Left cardiac atrium (tissue), 4 donors: ENCODE results near the gene SHB. TPM values are rescaled to one million over a fixed set of nuclear protein-coding genes. Genes with fewer than 3 reads are reported as not detected.

Experiments used
- ATAC-seq, 2 donors: fragments of 200-7000 bp; cut with Tn5 transposase; one replicate each; pipeline ENCODE4 v1.9.1; 2020; ENCODE audit warnings: mild to moderate bottlenecking in 2 of 2, moderate library complexity in 2 of 2
- DNase-seq: peaks from one replicate; pipeline ENCODE4 v3.0.0-alpha.2; 2020
- intact Hi-C, 2 donors: fragments of 100-400 bp; cut with DNase I; formaldehyde crosslinking; loops; one replicate each; pipeline versions ENCODE4 v1.14.1 to v1.15.1; 2022 to 2023
- long read RNA-seq: library from polyadenylated mRNA; unstranded; transcript quantifications from one replicate; pipeline ENCODE4 v2.0.0, GENCODE V29; 2021
- total RNA-seq, 2 donors: library from RNA; stranded (reverse); fragmentation: NEBNext Ultra II Directional; extraction: Animal tissue kit (Norgen Biotek cat#: 25700); gene quantifications; one replicate each; pipeline ENCODE4 v1.2.1, GENCODE V29; 2021
- donor health status: DM: no; HTN: yes; CAD: no.
- donor health status: DM: no; HTN: yes; CAD: no; lungs with severe emphysema.
- donor health status: DM: yes; HTN: yes; CAD: no.
- donor health status: Dilated cardiomyopathy.

Gene SHB, protein sequence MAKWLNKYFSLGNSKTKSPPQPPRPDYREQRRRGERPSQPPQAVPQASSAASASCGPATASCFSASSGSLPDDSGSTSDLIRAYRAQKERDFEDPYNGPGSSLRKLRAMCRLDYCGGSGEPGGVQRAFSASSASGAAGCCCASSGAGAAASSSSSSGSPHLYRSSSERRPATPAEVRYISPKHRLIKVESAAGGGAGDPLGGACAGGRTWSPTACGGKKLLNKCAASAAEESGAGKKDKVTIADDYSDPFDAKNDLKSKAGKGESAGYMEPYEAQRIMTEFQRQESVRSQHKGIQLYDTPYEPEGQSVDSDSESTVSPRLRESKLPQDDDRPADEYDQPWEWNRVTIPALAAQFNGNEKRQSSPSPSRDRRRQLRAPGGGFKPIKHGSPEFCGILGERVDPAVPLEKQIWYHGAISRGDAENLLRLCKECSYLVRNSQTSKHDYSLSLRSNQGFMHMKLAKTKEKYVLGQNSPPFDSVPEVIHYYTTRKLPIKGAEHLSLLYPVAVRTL
- 10 to 100 TPM; 20.3 to 34.6 TPM for total RNA-seq
- long read RNA-seq, partial matches to known transcripts: 0 of 2 reads
- long read RNA-seq, other reads (novel, unspliced or antisense): 2 of 2 reads

DNA sequence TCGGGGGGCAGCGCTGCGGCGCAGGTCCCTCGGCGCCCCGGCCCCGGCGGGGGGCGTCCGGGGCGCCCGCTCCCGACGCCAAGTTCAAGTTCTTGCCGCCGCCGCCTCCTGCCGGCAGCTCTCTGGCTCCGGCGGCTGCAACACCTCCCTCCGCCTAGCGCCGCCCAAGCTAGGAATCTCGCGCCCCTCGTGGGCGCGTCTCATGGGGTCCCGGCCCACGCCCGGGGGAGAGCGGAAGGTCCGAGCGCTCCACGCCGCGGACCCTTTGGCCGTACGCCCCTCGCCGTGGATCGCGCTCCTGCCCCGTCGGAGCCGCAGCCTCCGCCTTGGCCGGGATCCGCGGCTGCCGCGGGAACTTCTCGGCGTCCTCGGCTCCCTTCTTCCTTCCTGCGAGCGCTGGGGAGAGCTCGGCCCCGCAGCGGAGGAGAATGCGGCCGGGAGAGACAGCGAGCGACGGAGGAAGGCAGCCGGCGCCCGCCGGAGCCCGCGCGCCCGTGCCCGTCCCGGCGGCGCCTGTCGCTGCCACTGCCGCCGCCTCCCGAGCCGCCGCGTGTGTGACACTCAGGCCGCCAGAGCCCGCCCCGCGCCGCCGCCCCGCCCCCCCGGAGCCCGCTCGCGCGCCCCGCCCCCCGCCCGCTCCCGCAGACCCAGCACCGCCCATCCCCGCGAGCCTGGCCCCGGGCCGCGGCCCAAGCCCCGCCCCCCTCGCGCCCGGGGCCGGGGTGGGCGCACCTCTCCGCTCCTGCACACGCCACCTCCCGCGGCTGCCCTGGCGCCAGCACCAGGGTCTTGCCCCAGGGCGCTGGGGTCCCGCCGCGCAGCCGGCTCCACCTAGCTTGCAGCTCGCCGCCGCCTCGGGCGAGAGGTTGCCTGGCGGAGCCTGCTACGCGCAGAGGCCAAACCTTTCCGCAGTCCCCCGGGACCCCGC is at the start of gene SHB:
Gene SHB (minus strand): TSS at position 527 of the 928 bp plus-strand sequence. CDS start 582 bp downstream, outside the sequence.
- peak; percentile 83 for ATAC-seq
- DNase-seq: peak; percentile 86
- intact Hi-C loops: loop anchor here (5.0 to 10.0 kb wide), 5 partner anchors 47 to 152 kb away; no protein-coding TSS in a partner anchor

DNA sequence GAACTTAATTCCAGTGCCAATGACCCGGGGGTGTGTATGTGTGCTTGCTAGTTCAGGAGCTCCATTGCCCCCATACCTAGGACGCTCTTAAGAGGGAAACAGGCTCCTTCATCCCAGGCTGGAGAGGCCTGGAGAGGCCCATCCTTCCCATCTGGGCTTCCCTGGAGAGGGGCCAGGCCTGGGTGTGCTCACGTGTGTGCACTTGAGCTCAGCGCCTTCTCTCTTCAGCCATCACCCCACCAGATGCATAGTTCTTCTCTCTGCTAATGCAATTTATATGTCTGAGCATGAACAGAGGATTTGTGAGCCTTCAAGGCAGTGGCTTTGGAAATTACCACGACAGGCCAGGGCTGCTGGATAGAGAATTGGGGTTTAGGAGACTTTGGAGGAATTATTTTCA is 48.6 kb upstream of the SHB start:
- ATAC-seq: no peak
- DNase-seq: no peak
- intact Hi-C loops: no loop called here

DNA sequence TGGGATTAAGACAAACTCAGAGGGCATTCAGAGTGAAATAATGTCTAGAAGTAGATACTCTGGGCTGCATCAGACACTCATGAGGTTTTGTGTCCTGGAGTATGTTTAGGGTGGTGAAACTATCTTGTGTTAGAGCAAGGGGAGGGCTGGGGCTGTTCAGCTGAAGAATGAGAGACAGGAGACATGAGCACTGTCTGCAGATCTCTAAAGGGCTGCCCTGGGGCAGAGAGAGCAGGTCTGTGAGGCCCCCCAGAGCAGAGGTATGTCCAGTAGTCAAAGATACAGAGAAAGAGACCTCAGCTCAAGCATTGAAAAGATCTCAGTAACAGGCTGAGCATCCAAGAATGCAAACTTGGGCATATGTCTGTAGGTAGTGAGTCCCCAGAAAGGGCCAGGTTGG is 45.9 kb upstream of the SHB start:
- ATAC-seq (no peak), DNase-seq (no peak)
- intact Hi-C loops: no loop called here

DNA sequence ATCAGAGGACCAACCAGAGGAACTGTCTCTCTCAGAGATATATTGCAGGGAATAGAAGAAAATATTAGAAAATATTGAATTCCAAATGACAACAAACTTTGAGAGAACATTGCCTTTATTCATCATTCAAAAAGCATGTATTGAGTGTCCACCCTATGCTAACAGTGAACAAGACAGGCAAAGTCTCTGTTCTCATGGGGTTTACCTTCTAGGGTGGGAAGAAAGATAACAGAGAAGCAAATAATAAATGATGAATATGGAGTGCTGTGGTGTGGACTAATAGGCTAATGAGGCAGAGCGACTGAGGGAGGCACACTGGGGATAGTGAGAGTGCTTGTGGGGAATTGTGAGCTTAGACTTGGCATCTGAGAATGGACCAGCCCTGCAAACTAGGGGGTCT is 43.4 kb upstream of the SHB start:
- DNase-seq (no peak), ATAC-seq (no peak)
- intact Hi-C loops: no loop called here

DNA sequence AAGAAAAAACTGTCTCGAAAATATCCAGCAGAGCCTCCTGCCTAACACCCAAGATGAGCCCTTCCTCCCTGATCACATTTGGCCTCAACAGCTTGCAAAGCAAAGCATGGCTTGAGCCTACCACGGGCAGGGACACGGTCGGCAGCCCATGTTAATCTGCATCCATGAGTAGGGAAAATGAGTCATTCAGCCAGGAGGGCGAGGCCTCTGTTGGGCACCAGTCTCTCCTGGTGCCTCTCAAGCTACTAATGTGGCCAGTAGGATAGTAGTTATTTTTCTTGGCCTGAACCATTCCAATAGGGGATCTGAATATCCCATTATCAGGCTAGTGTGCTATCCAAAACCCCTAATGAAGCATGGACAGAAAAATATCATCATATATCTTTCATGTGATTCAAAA is 43.0 kb upstream of the SHB start:
- intact Hi-C loops: no loop called here
- DNase-seq: no peak
- ATAC-seq: no peak

DNA sequence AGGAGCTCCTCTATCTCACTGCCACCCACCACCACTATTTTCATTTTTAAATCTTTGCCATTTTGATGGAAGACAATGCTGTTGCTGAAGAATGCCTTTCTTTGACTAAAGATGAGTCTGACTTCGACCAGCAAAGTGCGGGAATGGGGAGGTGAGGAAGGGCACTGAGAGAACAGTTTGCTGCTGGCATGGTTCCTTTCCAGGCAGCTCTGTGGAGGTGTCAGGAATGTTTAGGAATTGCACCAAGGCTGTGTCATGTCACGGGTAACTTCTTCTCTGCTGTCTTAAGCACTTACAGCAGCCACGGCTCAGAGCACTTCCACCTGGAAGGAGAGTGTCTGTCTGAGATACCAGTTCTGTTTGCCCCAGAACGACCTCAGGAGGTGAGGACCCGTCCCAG is 41.4 kb upstream of the SHB start:
- intact Hi-C loops: no loop called here
- no peak for ATAC-seq
- DNase-seq: no peak

DNA sequence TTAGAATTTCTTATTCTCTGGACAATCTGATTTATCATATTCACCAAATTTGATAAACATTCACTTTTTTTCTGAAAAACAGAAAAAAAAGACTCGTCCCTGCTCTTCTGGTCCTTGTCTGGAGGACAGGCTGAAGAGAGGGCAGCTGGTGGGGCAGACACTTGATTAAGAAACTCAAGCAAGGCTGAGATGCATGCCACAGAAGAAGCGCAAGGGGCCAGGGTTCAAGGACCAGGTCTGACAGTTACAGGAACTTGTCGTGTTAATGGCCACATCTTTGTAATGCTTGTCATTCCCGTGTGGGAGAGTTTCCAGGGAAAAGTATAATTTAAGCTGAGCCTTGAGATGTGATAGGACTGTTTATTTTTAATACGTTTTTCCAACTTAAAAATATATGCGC is 40.6 kb upstream of the SHB start:
- DNase-seq (no peak), ATAC-seq (no peak)
- intact Hi-C loops: loop anchor here in 1 of 2 donors (10.0 kb wide), 1 partner anchor 45 kb away; no protein-coding TSS in a partner anchor

DNA sequence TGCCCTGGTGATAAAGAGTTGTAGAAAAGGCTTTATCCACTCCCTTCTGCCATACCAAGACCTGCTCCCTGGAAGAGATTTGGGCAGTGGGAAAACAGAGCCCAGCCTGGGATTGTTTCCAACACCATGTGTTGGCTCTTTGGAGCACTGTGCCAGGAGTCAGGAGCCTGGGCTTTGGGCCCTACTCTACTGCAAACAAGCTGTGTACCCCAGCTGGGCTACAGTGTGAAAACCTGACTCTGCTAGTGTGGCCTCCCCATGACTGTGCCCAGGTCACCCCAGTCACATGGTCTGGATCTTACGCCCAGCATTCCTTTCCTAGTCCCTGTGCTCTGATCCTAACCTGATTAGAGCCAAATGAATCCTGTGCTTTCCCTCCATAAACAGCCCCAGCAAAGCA is 39.3 kb upstream of the SHB start:
- no peak for DNase-seq
- ATAC-seq: no peak
- intact Hi-C loops: loop anchor here in 1 of 2 donors (10.0 kb wide), 1 partner anchor 46 kb away; no protein-coding TSS in a partner anchor

DNA sequence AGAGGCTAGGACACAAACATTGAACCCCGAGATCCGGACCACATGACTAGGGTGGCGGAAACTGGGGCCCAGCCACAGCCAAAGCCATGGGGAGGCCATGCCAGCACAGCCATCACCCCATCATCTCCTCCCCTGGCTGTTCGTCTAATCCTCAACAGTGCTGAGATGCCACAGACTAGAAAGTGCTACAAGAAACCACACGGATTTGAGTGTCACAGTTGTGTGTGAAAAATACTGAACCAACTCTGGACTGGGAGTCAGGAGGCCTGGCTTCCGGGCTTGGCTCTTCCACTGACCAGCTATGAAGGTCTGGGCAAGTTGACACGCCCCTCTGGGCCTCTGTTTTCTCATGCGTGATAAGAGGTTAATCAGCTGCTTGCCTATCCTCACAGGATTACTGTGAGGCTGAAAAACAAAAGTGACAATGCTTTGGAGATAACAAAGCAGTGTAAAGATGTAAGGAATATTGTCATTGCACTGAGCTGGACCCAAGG is 38.8 kb upstream of the SHB start:
- no peak for DNase-seq
- ATAC-seq: peak in 1 of 2 donors; percentile 51
- intact Hi-C loops: loop anchor here in 1 of 2 donors (10.0 kb wide), 1 partner anchor 47 kb away; no protein-coding TSS in a partner anchor

DNA sequence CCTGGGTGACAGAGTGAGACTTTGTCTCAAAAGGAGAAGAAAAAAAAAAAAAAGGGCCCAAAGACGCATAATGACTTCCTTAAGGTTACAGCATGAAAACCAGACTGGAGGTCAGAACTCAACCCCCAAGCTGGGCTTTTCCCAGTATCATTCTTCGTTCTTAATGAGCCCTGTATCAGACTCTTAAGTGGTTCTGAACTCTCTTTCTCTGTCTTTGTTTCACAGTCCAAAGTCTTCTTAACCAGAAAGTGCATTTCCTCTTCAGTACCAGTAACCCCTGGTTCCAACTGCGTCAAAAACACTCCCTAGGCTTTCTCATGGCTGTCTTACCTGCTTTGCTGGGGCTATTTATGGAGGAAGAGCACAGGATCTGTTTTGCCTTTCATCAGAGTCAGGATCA is 38.4 kb upstream of the SHB start:
- DNase-seq (no peak), ATAC-seq (no peak)
- intact Hi-C loops: loop anchor here in 1 of 2 donors (10.0 kb wide), 1 partner anchor 47 kb away; no protein-coding TSS in a partner anchor

DNA sequence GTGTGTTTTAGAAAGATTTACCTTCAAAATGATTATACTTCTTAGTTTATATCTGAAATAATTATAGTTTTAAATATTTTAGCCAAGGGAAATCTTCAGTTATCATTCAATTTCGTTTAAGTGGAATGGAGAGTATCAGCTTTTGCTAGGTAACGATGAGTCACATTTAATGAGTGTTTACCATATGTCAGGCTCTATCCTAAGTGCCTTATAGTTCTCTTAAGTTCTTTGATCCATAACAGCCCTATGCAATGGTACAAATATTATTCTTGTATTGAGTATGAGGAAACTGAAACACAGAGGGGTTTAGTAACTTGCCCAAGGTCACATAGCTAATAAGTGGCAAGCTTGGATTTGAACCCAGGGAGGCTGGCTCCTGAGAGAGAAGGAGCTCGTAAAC is 37.5 kb upstream of the SHB start:
- intact Hi-C loops: loop anchor here in 1 of 2 donors (10.0 kb wide), 1 partner anchor 48 kb away; no protein-coding TSS in a partner anchor
- DNase-seq: no peak
- no peak for ATAC-seq

DNA sequence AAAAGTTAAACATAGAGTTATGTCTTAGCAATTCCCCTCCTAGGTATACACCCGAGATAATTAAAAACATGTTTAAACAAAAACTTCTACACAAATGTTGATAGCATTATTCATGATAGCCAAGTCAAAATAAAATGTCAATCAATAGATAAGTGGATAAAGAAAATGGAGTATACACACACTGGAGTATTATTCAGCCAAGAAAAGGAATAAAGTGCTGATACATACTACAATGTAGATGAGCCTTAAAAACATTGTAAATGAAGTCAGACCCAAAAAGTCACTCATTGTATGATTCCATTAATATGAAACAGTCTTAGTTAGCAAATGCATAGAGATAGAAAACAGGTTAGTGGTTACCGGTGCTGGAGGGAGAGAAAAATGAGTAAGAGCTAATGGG is 34.3 kb upstream of the SHB start:
- ATAC-seq: no peak
- intact Hi-C loops: loop anchor here in 1 of 2 donors (10.0 kb wide), 1 partner anchor 51 kb away; no protein-coding TSS in a partner anchor

DNA sequence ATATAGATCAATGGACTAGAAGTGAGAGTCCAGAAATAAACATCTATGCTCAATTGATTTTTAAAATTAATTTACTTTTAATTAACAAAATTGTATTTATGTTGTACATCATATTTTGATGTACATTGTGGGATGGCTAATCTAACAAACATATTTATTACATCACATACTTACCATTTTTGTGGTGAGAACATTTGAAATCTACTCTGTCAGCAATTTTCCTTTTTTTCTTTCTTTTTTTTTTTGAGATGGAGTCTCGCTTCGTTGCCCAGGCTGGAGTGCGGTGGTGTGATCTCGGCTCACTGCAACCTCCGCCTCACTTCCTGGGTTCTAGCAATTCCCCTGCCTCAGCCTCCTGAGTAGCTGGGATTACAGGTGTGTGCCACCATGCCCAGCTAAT is 32.4 kb upstream of the SHB start:
- no peak for ATAC-seq
- intact Hi-C loops: loop anchor here in 1 of 2 donors (10.0 kb wide), 1 partner anchor 53 kb away; no protein-coding TSS in a partner anchor
- no peak for DNase-seq

More for the DNA sequence above, 34.3 kb upstream of the SHB start:
- no peak for DNase-seq

DNA sequence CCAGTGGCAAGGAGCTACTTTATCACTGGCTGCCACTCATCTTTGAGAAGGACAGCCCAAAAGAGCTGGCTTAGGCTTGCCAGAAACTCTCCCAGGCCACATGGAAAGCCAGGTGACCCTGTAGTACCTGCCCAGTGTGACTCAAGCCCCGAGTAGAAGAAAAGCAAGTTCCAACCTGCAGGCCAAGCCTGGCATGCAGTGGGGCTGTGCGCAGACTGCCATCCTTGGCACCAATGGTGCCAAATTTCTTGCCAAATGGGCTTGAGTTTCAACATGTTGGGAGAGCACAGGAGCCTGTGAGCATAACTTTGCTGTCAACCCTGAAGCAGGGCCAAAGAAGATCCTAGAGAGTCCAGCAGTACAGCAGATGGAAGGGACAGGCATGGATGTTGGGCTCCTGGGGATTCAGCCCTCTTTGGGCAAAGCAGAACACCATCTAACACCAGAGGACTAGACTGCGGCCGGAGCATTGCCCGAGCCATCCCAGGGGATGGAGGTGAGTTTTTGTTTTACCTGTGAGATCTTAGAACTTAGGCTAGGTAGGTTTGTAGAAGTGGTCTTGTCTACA is 27.3 kb upstream of the SHB start:
- intact Hi-C loops: no loop called here
- no peak for DNase-seq
- ATAC-seq: no peak

DNA sequence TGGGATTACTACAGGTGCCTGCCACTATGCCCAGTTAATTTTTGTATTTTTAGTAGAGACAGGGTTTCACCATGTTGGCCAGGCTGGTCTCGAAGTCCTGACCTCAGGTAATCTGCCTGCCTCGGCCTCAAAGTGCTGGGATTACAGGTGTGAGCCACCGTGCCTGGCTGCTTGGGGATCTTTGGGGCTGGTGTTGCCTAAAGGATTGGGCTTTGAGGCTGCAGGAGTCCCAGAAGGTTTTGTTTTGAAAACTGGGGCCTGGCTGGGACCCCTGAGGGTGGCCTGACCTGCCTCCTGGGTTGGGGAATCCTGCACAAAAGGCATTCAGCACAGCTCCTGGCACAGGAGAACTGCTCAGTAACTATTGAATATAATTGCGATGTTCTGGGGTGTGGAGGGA is 25.1 kb upstream of the SHB start:
- intact Hi-C loops: no loop called here
- DNase-seq (no peak), ATAC-seq (no peak)

DNA sequence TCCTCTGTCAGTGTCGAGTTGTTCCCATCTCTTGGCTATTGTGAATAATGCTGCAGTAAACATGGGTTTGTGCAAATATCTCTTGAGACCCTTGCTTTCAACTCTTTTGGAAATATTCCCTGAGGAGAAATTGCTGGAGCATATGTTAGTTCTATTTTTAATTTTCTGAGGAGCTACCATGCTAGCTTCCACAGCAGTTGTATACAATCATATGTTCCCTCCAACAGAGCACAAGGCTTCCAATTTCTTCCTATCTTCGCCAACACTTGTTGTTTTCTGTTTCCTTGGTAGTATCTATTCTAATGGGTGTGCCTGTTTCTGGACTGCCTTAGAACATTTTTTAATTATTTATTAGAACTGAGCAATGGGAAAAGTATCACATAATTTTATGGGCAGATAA is 23.6 kb upstream of the SHB start:
- intact Hi-C loops: no loop called here
- ATAC-seq (no peak), DNase-seq (no peak)

DNA sequence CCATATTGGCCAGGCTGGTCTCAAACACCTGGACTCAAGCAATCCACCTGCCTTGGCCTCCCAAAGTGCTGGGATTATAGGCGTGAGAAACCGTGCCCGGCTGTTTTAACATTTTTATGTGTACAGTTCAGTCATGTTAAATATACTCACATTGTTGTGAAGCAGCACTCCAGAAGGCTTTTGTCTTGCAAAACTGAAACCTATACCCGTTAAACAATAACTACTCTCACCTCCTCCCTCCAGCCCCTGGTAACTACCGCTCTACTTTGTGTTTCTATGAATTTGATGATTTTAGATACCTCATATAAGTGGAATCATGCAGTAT is 23.1 kb upstream of the SHB start:
- DNase-seq: no peak
- intact Hi-C loops: no loop called here
- no peak for ATAC-seq

DNA sequence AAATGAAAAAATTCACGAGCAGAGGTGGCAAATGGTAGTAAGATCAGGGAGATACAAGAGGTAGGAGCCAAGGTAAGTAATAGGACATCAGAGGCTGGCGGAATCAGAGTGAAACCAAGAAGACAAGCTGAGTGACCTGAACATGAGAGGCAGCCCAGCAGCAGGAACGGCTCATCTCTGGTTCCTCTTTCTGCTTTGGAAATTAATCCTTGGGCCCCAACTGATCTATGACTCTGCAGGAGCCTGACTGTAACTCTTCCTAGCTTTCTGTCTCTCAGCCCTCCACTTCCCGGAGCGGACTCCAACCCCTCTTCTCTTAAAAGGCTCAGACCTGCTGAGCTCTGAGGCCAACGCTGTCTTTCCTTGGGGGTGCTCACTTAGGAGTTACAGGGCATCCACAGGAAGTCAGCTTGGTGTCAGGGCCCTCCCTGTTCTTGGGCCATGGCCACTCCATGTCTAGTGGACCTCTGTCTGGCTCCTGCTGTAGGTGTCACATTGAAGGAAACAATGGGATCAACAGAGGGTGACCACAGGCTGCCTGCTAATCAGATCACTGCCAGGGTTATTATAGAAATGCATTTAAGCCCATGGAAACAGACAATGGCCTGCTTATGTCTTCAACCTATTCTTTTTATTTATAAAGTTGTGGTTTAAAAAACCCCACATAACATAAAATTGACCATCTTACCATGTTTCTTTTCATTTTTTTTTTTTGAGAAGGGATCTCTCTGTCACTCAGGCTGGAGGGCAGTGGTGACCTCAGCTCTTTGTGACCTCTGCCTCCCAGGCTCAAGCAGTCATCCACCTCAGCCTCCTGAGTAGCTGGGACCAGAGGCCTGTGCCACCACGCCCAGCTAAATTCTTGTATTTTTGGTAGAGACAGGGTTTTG is 22.5 kb upstream of the SHB start:
- intact Hi-C loops: no loop called here
- ATAC-seq: no peak
- no peak for DNase-seq
